Measurements from ENCODE around the gene PSME2.

PSME2 gene

DNA sequence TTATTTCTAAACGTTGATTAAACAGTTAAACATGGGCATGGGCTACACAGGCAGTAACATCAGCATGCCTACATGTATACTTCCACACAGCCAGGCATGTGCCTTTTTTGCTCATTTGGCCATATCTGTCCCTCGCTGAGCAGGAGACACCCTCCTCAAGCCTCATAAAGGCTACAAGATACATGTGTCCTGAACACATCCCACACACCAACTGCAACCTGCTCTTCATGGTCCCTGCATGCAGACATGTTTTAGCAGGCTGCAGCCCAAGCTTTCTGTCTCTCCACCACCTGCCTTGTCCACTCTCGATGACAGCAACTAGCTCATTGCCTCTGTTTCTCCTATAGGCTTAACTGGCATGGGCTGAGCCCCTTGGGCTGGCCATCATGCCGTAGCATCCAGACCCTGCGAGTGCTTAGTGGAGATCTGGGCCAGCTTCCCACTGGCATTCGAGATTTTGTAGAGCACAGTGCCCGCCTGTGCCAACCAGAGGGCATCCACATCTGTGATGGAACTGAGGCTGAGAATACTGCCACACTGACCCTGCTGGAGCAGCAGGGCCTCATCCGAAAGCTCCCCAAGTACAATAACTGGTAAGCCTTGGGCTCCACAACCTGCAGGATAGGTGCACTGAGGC lies 49.7 kb downstream of the PSME2 start:
- TF ChIP-seq CTCF (conservative IDR thresholded peaks at IDR 0.05; ENCODE audit: low read depth, low read length) = no peak
- no peak overlapping the region for H3K4me3 ChIP-seq (ENCODE audit: low read depth, low read length)
- no peak for DNase-seq (ENCODE audit: low read depth)

GRCh38 chr14:24095271-24096068 lies 50.9 kb downstream of the PSME2 start:
- DNase-seq (ENCODE audit: low read depth) = peak; percentile 38
- H3K4me3 ChIP-seq (ENCODE audit: low read depth, low read length) = peak overlapping the region; percentile 89
- TF ChIP-seq CTCF (conservative IDR thresholded peaks at IDR 0.05; ENCODE audit: low read depth, low read length) = no peak

GRCh38 chr14:24094841-24095270 lies 51.6 kb downstream of the PSME2 start:
- H3K4me3 ChIP-seq (ENCODE audit: low read depth, low read length) = peak overlapping the region; percentile 89
- DNase-seq (ENCODE audit: low read depth) = peak; percentile 23
- no peak for TF ChIP-seq CTCF (conservative IDR thresholded peaks at IDR 0.05; ENCODE audit: low read depth, low read length)

GRCh38 chr14:24093901-24094840 lies 52.2 kb downstream of the PSME2 start, which contains the start of gene PCK2:
TSS of gene PCK2 (plus strand) at chr14:24094311. CDS start at chr14:24094406, 95 bp downstream.
- peak; percentile 90 for DNase-seq (ENCODE audit: low read depth)
- H3K4me3 ChIP-seq (ENCODE audit: low read depth, low read length) = peak within 1 kb of the TSS; percentile 89
- TF ChIP-seq CTCF (conservative IDR thresholded peaks at IDR 0.05; ENCODE audit: low read depth, low read length) = peak; percentile 2

Data from choroid plexus epithelial cell (primary cell).